K562 (cell line): ENCODE data around the gene CALML4. TPM values are rescaled to one million over a fixed set of nuclear protein-coding genes. Genes with fewer than 3 reads are reported as not detected.

Source experiments
- C11orf30 ChIP-seq: fragments of 450-650 bp; IDR thresholded peaks from 2 replicates; pipeline ENCODE4 v1.6.1; 2016; ENCODE audit warnings: low read depth, mild to moderate bottlenecking
- CBFA2T3 ChIP-seq: fragments of 450-650 bp; IDR thresholded peaks from 2 replicates; pipeline ENCODE4 v1.6.1; 2017
- CREM ChIP-seq: IDR thresholded peaks from 2 replicates; pipeline ENCODE4 v1.6.1; 2014; ENCODE audit warnings: antibody characterized with exemption, low read depth
- DPF2 ChIP-seq: fragments of 450-650 bp; IDR thresholded peaks from 2 replicates; pipeline ENCODE4 v1.6.1; 2016
- GTF2E2 ChIP-seq: fragments of 200-800 bp; sonication (Bioruptor generic); IDR thresholded peaks from 2 replicates; pipeline ENCODE4 v1.6.1; 2016; ENCODE audit warnings: missing genetic modification characterization, missing compliant biosample characterization
- HDGF ChIP-seq: fragments of 450-650 bp; IDR thresholded peaks from 2 replicates; pipeline ENCODE4 v1.6.1; 2016
- IFI16 ChIP-seq: fragments of 250-450 bp; sonication (Bioruptor Pico); IDR thresholded peaks from 2 replicates; pipeline ENCODE4 v2.1.2; 2022; ENCODE audit warnings: mild to moderate bottlenecking, inconsistent platforms
- KLF13 ChIP-seq: fragments of 450-650 bp; IDR thresholded peaks from 2 replicates; pipeline ENCODE4 v1.6.1; 2016; ENCODE audit warnings: missing genetic modification characterization, low read depth, mild to moderate bottlenecking, missing compliant biosample characterization, moderate library complexity, borderline replicate concordance
- MAFK ChIP-seq: IDR thresholded peaks from 2 replicates; pipeline ENCODE4 v1.6.1; 2011; ENCODE audit warnings: low read length, improper control_type of control experiment
- MCM7 ChIP-seq, 2 experiments: fragments of 450-650 bp; IDR thresholded peaks; 2 replicates each; pipeline ENCODE4 v1.6.1; 2016 to 2018
- MECOM ChIP-seq: fragments of 250-450 bp; sonication (Bioruptor Pico); IDR thresholded peaks from 2 replicates; pipeline ENCODE4 v1.8.0; 2022; ENCODE audit warnings: inconsistent platforms
- NRF1 ChIP-seq, 2 experiments: fragments of 450-650 bp; IDR thresholded peaks in 1 of 2; conservative IDR thresholded peaks in 1 of 2; 2 replicates each; pipeline ENCODE4 v1.6.1; 2014; ENCODE audit warnings: mild to moderate bottlenecking in 2 of 2
- POLR3G ChIP-seq: IDR thresholded peaks from 2 replicates; pipeline ENCODE4 v1.6.1; 2011; ENCODE audit not compliant: insufficient read length, insufficient replicate concordance; ENCODE audit errors: extremely low read depth
- RBM22 ChIP-seq: fragments of 200-400 bp; formaldehyde crosslinking; IDR thresholded peaks from 2 replicates; pipeline ENCODE4 v1.6.1; 2018; ENCODE audit warnings: low read length, low read depth; ENCODE audit not compliant: poor library complexity, severe bottlenecking
- RNF2 ChIP-seq: sonication (generic); IDR thresholded peaks from 2 replicates; pipeline ENCODE4 v1.6.1; 2016
- SAFB ChIP-seq: fragments of 200-400 bp; formaldehyde crosslinking; IDR thresholded peaks from 2 replicates; pipeline ENCODE4 v1.6.1; 2017; ENCODE audit warnings: low read depth, low read length, borderline replicate concordance
- SIN3B ChIP-seq: fragments of 450-650 bp; IDR thresholded peaks from 2 replicates; pipeline ENCODE4 v1.6.1; 2017; ENCODE audit warnings: low read depth, mild to moderate bottlenecking, moderate library complexity
- ZNF3 ChIP-seq: fragments of 250-450 bp; sonication (Bioruptor Pico); IDR thresholded peaks from 2 replicates; pipeline ENCODE4 v1.5.0; 2021; ENCODE audit warnings: mild to moderate bottlenecking, moderate library complexity
- ZNF408 ChIP-seq: fragments of 250-450 bp; sonication (Bioruptor Pico); IDR thresholded peaks from 2 replicates; pipeline ENCODE4 v1.4.0; 2020; ENCODE audit warnings: low read depth, mild to moderate bottlenecking, moderate library complexity
- polyA plus RNA-seq, 8 experiments: library from polyadenylated mRNA; depleted of rRNA in 4 of 8; stranded (reverse) in 5 of 8; unstranded in 3 of 8; fragments of >200 nt; fragmentation: Nextera tagmentation in 2 of 8; fragmentation: Illumina TruSeq in 1 of 8; extraction: Ambion mirVana in 2 of 8; extraction: Trizol in 1 of 8; gene quantifications; 2 replicates each; pipeline versions ENCODE4 v1.2.1 to v1.2.3, GENCODE V29; 2011 to 2014; ENCODE audit warnings: inconsistent platforms in 1 of 8, missing spikeins in 1 of 8
- total RNA-seq, 7 experiments: library from RNA; depleted of rRNA in 6 of 7; stranded (reverse); fragments of >200 nt in 6 of 7; fragmentation: Illumina TruSeq in 2 of 7; extraction: Trizol in 2 of 7; gene quantifications; 2 replicates each; pipeline versions ENCODE4 v1.2.1 to v1.2.3, GENCODE V29; 2011 to 2021; ENCODE audit warnings: low replicate concordance in 1 of 7
- TF ChIP-seq, protein P1 (sequence below): fragments of 450-650 bp; formaldehyde crosslinking; IDR thresholded peaks from 2 replicates; pipeline ENCODE4 v1.4.0; 2020; ENCODE audit warnings: mild to moderate bottlenecking, moderate library complexity
- TF ChIP-seq, protein P2 (sequence below): fragments of 450-650 bp; IDR thresholded peaks from 2 replicates; pipeline ENCODE4 v1.7.1; 2018; ENCODE audit warnings: mild to moderate bottlenecking, low read depth; ENCODE audit not compliant: partially characterized antibody
- TF ChIP-seq, protein P3 (sequence below): IDR thresholded peaks from 2 replicates; pipeline ENCODE4 v1.6.1; 2011; ENCODE audit warnings: borderline replicate concordance, low read depth, mild to moderate bottlenecking, moderate library complexity, low read length; ENCODE audit not compliant: insufficient read depth, poor library complexity, severe bottlenecking

The CALML4 gene
- total and polyA plus RNA-seq, 9 of the 15 experiments (the other 6 are each of a cell fraction or from before 2014, with no cell fraction given) = 2.8 to 30.6 (median 15.5) TPM

DNA sequence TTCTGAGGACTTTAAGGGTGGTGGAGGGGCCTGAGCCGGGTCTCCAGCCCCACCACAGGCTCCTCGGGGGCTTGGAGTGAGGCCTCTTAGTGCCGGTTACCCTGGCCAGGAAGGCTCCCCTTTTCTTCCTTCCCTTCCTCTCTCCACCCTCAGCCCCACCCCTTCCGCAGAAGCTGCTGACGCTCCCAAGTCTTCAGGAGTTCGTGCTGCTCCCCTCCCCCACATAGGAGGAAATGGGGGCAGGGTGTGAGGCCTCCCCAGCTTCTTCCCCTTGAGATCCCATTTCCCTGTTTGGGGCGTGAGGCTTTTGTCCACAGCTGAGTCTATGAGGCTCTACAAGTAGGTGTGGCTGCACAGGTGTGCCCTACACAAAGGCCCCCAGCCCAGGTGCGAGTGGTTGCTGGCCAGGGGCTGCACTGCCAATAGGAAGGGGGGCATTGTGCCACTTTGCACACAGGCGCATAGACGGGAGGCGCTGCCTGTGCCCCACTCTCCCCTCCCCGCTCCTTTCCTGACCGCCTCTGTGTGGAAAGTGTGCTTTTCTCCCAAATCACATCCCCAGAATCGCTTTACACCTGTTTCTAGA is 915 bp upstream of the CALML4 start (continued):
- TF ChIP-seq ZNF408 (CRISPR knock-in tag) (no peak), CBFA2T3 (no peak), GTF2E2 (tag) (no peak), SIN3B (no peak), MECOM (CRISPR knock-in tag) (no peak), ZNF3 (CRISPR knock-in tag) (no peak), POLR3G (no peak), NRF1 (conservative IDR thresholded peaks at IDR 0.05 in 1 of 2, IDR thresholded peaks at IDR 0.05 in 1 of 2) (0 out of 4 replicates have a peak, but pooled peaks of 1 of the 2 experiments have one; percentile 11), CREM (peak; percentile 71), MCM7 (IDR thresholded peaks at IDR 0.05) (no peak), IFI16 (no peak), DPF2 (no peak), KLF13 (no peak), RNF2 (peak; percentile 77; the same call in 1 of the 2 replicates), RBM22 (no peak), MAFK (no peak), C11orf30 (no peak), HDGF (no peak), SAFB (no peak)
- TF ChIP-seq, protein P1, sequence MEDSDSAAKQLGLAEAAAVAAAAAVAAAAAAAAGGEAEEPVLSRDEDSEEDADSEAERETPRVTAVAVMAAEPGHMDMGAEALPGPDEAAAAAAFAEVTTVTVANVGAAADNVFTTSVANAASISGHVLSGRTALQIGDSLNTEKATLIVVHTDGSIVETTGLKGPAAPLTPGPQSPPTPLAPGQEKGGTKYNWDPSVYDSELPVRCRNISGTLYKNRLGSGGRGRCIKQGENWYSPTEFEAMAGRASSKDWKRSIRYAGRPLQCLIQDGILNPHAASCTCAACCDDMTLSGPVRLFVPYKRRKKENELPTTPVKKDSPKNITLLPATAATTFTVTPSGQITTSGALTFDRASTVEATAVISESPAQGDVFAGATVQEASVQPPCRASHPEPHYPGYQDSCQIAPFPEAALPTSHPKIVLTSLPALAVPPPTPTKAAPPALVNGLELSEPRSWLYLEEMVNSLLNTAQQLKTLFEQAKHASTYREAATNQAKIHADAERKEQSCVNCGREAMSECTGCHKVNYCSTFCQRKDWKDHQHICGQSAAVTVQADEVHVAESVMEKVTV = no peak
- TF ChIP-seq, protein P2, sequence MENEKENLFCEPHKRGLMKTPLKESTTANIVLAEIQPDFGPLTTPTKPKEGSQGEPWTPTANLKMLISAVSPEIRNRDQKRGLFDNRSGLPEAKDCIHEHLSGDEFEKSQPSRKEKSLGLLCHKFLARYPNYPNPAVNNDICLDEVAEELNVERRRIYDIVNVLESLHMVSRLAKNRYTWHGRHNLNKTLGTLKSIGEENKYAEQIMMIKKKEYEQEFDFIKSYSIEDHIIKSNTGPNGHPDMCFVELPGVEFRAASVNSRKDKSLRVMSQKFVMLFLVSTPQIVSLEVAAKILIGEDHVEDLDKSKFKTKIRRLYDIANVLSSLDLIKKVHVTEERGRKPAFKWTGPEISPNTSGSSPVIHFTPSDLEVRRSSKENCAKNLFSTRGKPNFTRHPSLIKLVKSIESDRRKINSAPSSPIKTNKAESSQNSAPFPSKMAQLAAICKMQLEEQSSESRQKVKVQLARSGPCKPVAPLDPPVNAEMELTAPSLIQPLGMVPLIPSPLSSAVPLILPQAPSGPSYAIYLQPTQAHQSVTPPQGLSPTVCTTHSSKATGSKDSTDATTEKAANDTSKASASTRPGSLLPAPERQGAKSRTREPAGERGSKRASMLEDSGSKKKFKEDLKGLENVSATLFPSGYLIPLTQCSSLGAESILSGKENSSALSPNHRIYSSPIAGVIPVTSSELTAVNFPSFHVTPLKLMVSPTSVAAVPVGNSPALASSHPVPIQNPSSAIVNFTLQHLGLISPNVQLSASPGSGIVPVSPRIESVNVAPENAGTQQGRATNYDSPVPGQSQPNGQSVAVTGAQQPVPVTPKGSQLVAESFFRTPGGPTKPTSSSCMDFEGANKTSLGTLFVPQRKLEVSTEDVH = no peak
- TF ChIP-seq, protein P3, sequence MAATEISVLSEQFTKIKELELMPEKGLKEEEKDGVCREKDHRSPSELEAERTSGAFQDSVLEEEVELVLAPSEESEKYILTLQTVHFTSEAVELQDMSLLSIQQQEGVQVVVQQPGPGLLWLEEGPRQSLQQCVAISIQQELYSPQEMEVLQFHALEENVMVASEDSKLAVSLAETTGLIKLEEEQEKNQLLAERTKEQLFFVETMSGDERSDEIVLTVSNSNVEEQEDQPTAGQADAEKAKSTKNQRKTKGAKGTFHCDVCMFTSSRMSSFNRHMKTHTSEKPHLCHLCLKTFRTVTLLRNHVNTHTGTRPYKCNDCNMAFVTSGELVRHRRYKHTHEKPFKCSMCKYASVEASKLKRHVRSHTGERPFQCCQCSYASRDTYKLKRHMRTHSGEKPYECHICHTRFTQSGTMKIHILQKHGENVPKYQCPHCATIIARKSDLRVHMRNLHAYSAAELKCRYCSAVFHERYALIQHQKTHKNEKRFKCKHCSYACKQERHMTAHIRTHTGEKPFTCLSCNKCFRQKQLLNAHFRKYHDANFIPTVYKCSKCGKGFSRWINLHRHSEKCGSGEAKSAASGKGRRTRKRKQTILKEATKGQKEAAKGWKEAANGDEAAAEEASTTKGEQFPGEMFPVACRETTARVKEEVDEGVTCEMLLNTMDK = no peak
